Measurements from ENCODE around the gene PPP1R3E.
A peak's percentile ranks its signal among the peaks of the same experiment; 100 is the strongest.

Gene PPP1R3E

DNA sequence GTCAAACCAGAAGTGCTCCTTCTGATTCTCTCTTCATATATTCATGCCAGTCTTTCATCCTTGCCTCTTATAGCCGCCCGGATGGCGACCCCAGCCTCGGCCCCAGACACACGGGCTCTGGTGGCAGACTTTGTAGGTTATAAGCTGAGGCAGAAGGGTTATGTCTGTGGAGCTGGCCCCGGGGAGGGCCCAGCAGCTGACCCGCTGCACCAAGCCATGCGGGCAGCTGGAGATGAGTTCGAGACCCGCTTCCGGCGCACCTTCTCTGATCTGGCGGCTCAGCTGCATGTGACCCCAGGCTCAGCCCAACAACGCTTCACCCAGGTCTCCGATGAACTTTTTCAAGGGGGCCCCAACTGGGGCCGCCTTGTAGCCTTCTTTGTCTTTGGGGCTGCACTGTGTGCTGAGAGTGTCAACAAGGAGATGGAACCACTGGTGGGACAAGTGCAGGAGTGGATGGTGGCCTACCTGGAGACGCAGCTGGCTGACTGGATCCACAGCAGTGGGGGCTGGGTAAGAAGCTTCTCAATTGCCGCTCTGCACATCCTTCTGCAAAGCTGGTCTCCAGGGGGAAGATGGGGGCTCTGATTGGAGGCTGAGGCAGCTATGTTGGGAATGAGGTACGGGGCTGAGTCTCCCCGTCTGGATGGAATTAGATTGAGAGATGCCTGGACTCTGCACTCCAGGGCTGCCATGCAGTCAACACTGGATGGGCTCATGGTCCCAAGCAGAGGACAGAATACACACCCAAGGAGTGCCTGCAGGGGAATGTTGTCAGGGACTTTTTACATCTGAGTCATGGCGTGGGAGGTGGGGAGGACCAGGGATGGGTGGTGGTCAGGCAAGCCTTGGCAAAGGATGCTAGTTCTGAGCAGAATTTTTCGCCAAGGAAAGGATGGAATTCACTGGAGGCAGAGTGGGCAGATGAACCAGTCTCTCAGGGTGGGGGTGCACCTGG is 5.3 kb upstream of the PPP1R3E start:
- TF ChIP-seq ZBTB7A (IDR thresholded peaks at IDR 0.05; ENCODE audit: low read depth) = no peak
- TF ChIP-seq TEAD4 (IDR thresholded peaks at IDR 0.05) = no peak
- TF ChIP-seq, protein P1, sequence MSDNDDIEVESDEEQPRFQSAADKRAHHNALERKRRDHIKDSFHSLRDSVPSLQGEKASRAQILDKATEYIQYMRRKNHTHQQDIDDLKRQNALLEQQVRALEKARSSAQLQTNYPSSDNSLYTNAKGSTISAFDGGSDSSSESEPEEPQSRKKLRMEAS (IDR thresholded peaks at IDR 0.05) = no peak
- no peak for TF ChIP-seq TAF1 (IDR thresholded peaks at IDR 0.05; ENCODE audit: low read depth)
- no peak for TF ChIP-seq EP300 (IDR thresholded peaks at IDR 0.05; ENCODE audit: borderline replicate concordance)
- TF ChIP-seq FOXM1 (IDR thresholded peaks at IDR 0.05; ENCODE audit: borderline replicate concordance, low read depth) = no peak
- TF ChIP-seq CREB1 (IDR thresholded peaks at IDR 0.05; ENCODE audit: low read depth) = no peak
- no peak for TF ChIP-seq REST (IDR thresholded peaks at IDR 0.05; ENCODE audit: low read depth)
- no peak for TF ChIP-seq CEBPB (IDR thresholded peaks at IDR 0.05)
- TF ChIP-seq, protein P2, sequence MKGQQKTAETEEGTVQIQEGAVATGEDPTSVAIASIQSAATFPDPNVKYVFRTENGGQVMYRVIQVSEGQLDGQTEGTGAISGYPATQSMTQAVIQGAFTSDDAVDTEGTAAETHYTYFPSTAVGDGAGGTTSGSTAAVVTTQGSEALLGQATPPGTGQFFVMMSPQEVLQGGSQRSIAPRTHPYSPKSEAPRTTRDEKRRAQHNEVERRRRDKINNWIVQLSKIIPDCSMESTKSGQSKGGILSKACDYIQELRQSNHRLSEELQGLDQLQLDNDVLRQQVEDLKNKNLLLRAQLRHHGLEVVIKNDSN (IDR thresholded peaks at IDR 0.05) = no peak
- TF ChIP-seq TCF12 (IDR thresholded peaks at IDR 0.05; ENCODE audit: low read depth) = no peak
- TF ChIP-seq NFIC (IDR thresholded peaks at IDR 0.05) = no peak
- TF ChIP-seq EGR1 (IDR thresholded peaks at IDR 0.05) = no peak
- TF ChIP-seq RAD21 (IDR thresholded peaks at IDR 0.05; ENCODE audit: low read depth) = no peak
- TF ChIP-seq YY1 (IDR thresholded peaks at IDR 0.05; ENCODE audit: low read depth) = no peak

DNA sequence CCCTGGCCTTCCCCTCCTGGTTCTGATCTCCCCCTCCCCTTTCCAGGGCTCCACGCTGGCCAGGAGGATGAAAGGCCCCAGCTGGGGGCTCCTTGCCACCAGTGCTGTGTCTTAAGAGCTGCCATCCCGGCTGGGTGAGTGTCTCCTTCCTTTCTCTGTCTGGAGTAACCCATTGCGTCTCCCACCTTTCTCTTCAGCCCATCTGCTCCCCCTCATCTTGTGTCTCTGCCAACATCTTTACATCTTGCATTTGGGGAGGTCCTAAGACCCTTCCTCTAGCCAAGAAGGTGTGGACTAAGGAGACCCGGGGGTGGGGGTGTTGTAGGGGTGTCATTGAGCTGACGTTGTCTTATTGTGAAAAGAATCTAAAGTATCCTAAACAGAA is 4.5 kb upstream of the PPP1R3E start:
- TF ChIP-seq FOXM1 (IDR thresholded peaks at IDR 0.05; ENCODE audit: borderline replicate concordance, low read depth) = no peak
- TF ChIP-seq TEAD4 (IDR thresholded peaks at IDR 0.05) = no peak
- no peak for TF ChIP-seq TAF1 (IDR thresholded peaks at IDR 0.05; ENCODE audit: low read depth)
- no peak for TF ChIP-seq CEBPB (IDR thresholded peaks at IDR 0.05)
- TF ChIP-seq ZBTB7A (IDR thresholded peaks at IDR 0.05; ENCODE audit: low read depth) = no peak
- TF ChIP-seq, protein P2 (IDR thresholded peaks at IDR 0.05) = no peak
- TF ChIP-seq RAD21 (IDR thresholded peaks at IDR 0.05; ENCODE audit: low read depth) = no peak
- no peak for TF ChIP-seq TCF12 (IDR thresholded peaks at IDR 0.05; ENCODE audit: low read depth)
- no peak for TF ChIP-seq REST (IDR thresholded peaks at IDR 0.05; ENCODE audit: low read depth)
- no peak for TF ChIP-seq NFIC (IDR thresholded peaks at IDR 0.05)
- no peak for TF ChIP-seq EGR1 (IDR thresholded peaks at IDR 0.05)
- no peak for TF ChIP-seq CREB1 (IDR thresholded peaks at IDR 0.05; ENCODE audit: low read depth)
- TF ChIP-seq, protein P1 (IDR thresholded peaks at IDR 0.05) = no peak
- TF ChIP-seq YY1 (IDR thresholded peaks at IDR 0.05; ENCODE audit: low read depth) = no peak
- no peak for TF ChIP-seq EP300 (IDR thresholded peaks at IDR 0.05; ENCODE audit: borderline replicate concordance)

GRCh38 chr14:23306412-23307145 is 3.9 kb upstream of the PPP1R3E start, which contains the start of gene BCL2L2:
TSS of gene BCL2L2 (plus strand) at chr14:23306833. CDS start at chr14:23307768, 935 bp downstream.
- TF ChIP-seq TAF1 (IDR thresholded peaks at IDR 0.05; ENCODE audit: low read depth) = peak; percentile 83
- TF ChIP-seq, protein P2 (IDR thresholded peaks at IDR 0.05) = no peak
- TF ChIP-seq EGR1 (IDR thresholded peaks at IDR 0.05) = no peak
- TF ChIP-seq TEAD4 (IDR thresholded peaks at IDR 0.05) = 0 out of 2 replicates have a peak, but pooled peaks have one; percentile 6
- no peak for TF ChIP-seq REST (IDR thresholded peaks at IDR 0.05; ENCODE audit: low read depth)
- no peak for TF ChIP-seq NFIC (IDR thresholded peaks at IDR 0.05)
- TF ChIP-seq CEBPB (IDR thresholded peaks at IDR 0.05) = no peak
- TF ChIP-seq RAD21 (IDR thresholded peaks at IDR 0.05; ENCODE audit: low read depth) = no peak
- TF ChIP-seq YY1 (IDR thresholded peaks at IDR 0.05; ENCODE audit: low read depth) = peak; percentile 18; the same call in 1 of the 2 replicates
- no peak for TF ChIP-seq EP300 (IDR thresholded peaks at IDR 0.05; ENCODE audit: borderline replicate concordance)
- TF ChIP-seq FOXM1 (IDR thresholded peaks at IDR 0.05; ENCODE audit: borderline replicate concordance, low read depth) = no peak
- 0 out of 2 replicates have a peak, but pooled peaks have one; percentile 19 for TF ChIP-seq ZBTB7A (IDR thresholded peaks at IDR 0.05; ENCODE audit: low read depth)
- peak; percentile 93 for TF ChIP-seq CREB1 (IDR thresholded peaks at IDR 0.05; ENCODE audit: low read depth)
- TF ChIP-seq, protein P1 (IDR thresholded peaks at IDR 0.05) = no peak
- TF ChIP-seq TCF12 (IDR thresholded peaks at IDR 0.05; ENCODE audit: low read depth) = peak; percentile 41; the same call in 1 of the 2 replicates
